ENCODE measurements around the gene ITPKC. TPM values are rescaled to one million over a fixed set of nuclear protein-coding genes. Genes with fewer than 3 reads are reported as not detected.

Gene ITPKC
- total and polyA plus RNA-seq, 9 of the 15 experiments (the other 6 are each of a cell fraction or from before 2014, with no cell fraction given) = 0.08 to 9.3 (median 5.8) TPM

DNA sequence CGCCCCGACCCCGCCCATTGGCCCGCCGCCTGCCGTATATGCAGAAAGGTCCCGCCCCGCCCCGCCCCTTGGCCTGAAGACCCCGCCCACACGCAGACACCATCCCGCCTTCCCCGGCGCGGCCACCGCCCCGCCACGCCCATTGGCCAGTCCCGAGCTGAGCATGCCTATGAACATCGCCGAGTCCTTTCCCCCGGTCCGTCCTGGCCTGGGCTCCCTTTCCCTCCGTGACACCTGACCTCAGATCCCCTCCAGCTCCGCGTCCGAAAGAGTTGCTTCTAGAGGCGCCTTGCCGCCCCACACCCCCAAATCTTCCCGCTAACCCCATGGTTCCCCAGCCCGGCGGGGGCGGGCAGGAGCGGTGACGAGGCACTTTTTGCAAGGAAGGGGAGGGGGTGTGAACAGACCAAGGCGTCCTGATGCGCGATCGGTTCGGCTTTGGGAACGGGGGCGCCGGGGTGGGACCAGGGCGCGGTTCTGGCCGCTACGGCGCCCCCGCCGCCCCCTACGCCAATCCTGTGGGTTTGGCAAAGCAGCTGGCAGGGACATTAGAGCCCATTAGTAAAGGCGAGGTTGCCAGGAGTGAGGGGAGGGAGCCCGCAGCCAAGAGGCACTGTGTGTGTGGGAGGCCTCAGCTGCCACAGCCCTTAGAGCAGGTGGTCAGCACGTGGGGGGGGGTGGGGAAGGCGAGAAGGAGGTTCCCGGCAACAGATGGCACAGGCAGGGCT is 26.1 kb upstream of the ITPKC start (continued):
- TF ChIP-seq, protein P1, sequence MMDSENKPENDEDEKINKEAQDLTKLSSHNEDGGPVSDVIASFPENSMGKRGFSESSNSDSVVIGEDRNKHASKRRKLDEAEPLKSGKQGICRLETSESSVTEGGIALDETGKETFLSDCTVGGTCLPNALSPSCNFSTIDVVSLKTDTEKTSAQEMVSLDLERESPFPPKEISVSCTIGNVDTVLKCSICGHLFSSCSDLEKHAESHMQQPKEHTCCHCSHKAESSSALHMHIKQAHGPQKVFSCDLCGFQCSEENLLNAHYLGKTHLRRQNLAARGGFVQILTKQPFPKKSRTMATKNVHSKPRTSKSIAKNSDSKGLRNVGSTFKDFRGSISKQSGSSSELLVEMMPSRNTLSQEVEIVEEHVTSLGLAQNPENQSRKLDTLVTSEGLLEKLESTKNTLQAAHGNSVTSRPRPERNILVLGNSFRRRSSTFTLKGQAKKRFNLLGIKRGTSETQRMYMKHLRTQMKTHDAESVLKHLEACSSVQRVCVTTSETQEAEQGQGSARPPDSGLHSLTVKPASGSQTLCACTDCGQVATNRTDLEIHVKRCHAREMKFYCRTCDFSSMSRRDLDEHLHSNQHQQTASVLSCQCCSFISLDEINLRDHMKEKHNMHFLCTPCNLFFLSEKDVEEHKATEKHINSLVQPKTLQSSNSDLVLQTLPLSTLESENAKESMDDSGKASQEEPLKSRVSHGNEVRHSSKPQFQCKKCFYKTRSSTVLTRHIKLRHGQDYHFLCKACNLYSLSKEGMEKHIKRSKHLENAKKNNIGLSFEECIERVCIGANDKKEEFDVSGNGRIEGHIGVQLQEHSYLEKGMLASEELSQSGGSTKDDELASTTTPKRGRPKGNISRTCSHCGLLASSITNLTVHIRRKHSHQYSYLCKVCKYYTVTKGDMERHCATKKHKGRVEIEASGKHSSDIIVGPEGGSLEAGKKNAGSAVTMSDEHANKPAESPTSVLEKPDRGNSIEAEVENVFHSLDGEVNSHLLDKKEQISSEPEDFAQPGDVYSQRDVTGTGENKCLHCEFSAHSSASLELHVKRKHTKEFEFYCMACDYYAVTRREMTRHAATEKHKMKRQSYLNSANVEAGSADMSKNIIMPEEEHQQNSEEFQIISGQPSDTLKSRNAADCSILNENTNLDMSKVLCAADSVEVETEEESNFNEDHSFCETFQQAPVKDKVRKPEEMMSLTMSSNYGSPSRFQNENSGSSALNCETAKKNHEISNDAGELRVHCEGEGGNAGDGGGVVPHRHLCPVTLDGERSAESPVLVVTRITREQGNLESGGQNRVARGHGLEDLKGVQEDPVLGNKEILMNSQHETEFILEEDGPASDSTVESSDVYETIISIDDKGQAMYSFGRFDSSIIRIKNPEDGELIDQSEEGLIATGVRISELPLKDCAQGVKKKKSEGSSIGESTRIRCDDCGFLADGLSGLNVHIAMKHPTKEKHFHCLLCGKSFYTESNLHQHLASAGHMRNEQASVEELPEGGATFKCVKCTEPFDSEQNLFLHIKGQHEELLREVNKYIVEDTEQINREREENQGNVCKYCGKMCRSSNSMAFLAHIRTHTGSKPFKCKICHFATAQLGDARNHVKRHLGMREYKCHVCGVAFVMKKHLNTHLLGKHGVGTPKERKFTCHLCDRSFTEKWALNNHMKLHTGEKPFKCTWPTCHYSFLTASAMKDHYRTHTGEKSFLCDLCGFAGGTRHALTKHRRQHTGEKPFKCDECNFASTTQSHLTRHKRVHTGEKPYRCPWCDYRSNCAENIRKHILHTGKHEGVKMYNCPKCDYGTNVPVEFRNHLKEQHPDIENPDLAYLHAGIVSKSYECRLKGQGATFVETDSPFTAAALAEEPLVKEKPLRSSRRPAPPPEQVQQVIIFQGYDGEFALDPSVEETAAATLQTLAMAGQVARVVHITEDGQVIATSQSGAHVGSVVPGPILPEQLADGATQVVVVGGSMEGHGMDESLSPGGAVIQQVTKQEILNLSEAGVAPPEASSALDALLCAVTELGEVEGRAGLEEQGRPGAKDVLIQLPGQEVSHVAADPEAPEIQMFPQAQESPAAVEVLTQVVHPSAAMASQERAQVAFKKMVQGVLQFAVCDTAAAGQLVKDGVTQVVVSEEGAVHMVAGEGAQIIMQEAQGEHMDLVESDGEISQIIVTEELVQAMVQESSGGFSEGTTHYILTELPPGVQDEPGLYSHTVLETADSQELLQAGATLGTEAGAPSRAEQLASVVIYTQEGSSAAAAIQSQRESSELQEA (IDR thresholded peaks at IDR 0.05; ENCODE audit: low read depth) = no peak
- TF ChIP-seq BRD9 (IDR thresholded peaks at IDR 0.05; ENCODE audit: low read depth, partially characterized antibody) = peak; percentile 65
- no peak for TF ChIP-seq EWSR1 (IDR thresholded peaks at IDR 0.05; ENCODE audit: borderline replicate concordance, low read depth, partially characterized antibody)
- TF ChIP-seq E2F8 (IDR thresholded peaks at IDR 0.05; ENCODE audit: low read depth, partially characterized antibody) = no peak
- no peak; the same call in 1 of the 2 replicates for TF ChIP-seq ZBTB34 (CRISPR knock-in tag; IDR thresholded peaks at IDR 0.05)
- TF ChIP-seq SMARCA4 (IDR thresholded peaks at IDR 0.05) = peak; percentile 79
- TF ChIP-seq PHF8 (IDR thresholded peaks at IDR 0.05; ENCODE audit: borderline replicate concordance, low read length) = peak; percentile 58; the same call in 1 of the 2 replicates
- TF ChIP-seq SREBF2 (CRISPR knock-in tag; IDR thresholded peaks at IDR 0.05) = no peak
- TF ChIP-seq, protein P2, sequence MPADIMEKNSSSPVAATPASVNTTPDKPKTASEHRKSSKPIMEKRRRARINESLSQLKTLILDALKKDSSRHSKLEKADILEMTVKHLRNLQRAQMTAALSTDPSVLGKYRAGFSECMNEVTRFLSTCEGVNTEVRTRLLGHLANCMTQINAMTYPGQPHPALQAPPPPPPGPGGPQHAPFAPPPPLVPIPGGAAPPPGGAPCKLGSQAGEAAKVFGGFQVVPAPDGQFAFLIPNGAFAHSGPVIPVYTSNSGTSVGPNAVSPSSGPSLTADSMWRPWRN (IDR thresholded peaks at IDR 0.05; ENCODE audit: low read depth) = no peak
- TF ChIP-seq SIN3B (IDR thresholded peaks at IDR 0.05; ENCODE audit: low read depth) = no peak
- TF ChIP-seq DEAF1 (CRISPR knock-in tag; IDR thresholded peaks at IDR 0.05) = 0 out of 2 replicates have a peak, but pooled peaks have one; percentile 13
